Cardiac fibroblast (primary cell): ENCODE data around the gene SUPT3H.
"Not testable (repeated sequence)": the region's sequence is repeated elsewhere in the genome, so short reads cannot be mapped to it uniquely, and the experiment has no call there.

Experiments used
- DNase-seq, 2 donors: peaks; one replicate each; pipeline versions ENCODE4 v3.0.0 to v3.0.0-alpha.2; 2010; ENCODE audit warnings: low read depth in 2 of 2
- H3K4me3 ChIP-seq, 2 donors: replicated peaks in 1 of 2; 1 replicate in 1 of 2; 2 replicates in 1 of 2; pipeline ENCODE4 v1.5.1; 2011; ENCODE audit warnings: low read depth in 2 of 2, low read length in 2 of 2, mild to moderate bottlenecking in 2 of 2, moderate library complexity in 1 of 2
- CTCF ChIP-seq: IDR thresholded peaks from one replicate; pipeline ENCODE4 v1.5.1; 2011; ENCODE audit warnings: low read depth, mild to moderate bottlenecking, low read length, inconsistent platforms

SUPT3H gene

DNA sequence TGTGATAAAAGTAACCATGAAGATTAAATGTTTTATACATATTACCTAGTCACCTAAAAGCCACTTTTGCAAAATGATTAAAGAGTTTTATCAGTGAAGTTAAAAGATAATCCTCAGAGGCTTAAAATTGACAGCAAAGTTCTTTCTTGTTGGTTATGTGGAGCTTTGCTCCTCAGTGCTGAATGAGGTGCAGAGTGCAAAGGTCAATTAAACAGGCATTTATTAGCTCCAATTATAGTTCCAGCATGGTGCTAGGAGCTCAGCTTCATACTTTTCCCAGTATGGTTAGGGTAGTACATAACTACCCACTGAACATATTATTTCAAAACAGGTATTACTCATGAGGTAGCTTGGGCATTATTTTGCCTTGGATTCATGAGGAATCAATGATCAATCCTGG is 463.6 kb downstream of the SUPT3H start:
- H3K4me3 ChIP-seq: no peak overlapping the region
- no peak for TF ChIP-seq CTCF
- no peak for DNase-seq

DNA sequence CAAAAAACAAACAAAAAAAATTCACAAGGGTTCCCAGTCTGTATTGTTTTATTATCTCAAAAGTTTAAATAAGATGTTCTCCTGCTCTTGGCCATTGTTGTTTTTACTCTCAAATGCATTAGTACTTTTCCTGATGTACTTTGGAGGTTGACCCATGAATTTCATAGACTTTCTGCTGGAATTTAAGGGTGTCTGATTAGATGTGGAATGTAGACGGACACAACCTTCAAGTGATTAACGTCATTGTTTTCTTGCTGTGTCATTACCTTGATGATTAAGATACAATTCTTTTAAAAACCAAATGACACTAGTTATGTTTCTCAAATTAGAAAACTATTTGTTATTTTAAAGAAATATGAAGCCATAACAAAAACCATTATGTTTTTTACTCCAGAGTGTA is 471.0 kb downstream of the SUPT3H start:
- no peak for TF ChIP-seq CTCF
- no peak overlapping the region for H3K4me3 ChIP-seq
- DNase-seq: peak in 1 of 2 donors; percentile 14

DNA sequence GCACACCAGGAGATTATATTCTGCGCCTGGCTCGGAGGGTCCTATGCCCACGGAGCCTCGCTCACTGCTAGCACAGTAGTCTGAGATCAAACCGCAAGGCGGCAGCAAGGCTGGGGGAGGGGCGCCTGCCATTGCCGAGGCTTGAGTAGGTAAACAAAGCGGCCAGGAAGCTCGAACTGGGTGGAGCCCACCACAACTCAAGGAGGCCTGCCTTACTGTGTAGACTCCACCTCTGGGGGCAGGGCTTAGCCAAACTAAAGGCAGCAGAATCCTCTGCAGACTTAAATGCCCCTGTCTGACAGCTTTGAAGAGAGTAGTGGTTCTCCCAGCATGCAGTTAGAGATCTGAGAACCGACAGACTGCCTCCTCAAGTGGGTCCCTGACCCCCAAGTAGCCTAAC is 477.4 kb downstream of the SUPT3H start:
- not testable (repeated sequence) for DNase-seq, H3K4me3 ChIP-seq

DNA sequence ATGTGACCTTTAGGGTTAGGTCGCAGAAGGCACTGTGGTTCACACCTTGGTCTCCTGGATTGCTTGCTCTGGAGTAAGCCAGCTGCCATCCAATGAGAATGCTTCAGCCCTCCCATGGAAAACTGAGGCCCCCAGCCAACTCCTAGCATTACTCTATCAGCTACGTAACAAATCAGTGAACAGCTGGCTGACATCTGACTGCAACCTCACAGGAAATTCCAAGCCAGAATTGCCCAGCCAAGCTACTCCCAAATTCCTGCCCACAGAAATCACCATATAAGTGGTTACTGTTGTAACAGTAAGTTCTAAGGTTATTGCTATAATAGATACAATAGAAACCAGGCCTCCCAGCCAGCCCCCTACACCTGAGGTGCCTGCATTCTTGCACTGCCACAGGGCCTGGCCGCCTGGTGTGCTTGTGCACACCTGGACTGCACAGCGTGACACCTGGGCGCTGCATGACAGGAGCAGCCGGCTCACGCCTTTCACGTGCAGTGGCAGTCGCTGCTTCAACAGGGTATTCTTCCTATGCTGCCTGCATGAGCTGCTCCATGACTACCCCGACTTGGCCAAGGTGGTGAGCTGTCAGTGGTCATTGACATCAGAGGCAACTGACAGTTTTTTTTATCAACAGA is 479.3 kb downstream of the SUPT3H start:
- H3K4me3 ChIP-seq: no peak overlapping the region
- TF ChIP-seq CTCF: no peak
- DNase-seq: peak; percentile 88 to 89

- no peak overlapping the region for H3K4me3 ChIP-seq
- no peak for TF ChIP-seq CTCF
- DNase-seq: peak; percentile 6 to 50
Measured at GRCh38 chr6:44897316-44897715, 480.4 kb downstream of the SUPT3H start.

DNA sequence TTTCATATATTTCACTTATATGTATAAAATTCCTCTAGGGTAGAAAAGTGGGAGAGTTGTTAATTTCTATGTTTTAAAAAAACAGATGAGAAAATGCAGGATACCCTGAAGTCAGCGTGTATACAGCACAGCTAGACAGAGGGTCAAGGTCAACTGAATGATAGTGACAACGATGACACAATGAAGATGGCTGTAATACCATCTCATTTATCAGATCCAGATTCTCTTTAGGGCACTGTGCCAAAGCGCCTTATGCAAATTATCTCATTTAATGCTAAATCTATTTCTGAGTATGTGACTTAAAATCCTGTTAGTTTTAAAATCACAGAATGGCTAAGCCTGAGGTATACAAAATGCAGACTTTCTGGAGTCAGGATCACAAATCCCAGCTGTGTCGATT is 481.0 kb downstream of the SUPT3H start:
- no peak overlapping the region for H3K4me3 ChIP-seq
- TF ChIP-seq CTCF: no peak
- DNase-seq: no peak

DNA sequence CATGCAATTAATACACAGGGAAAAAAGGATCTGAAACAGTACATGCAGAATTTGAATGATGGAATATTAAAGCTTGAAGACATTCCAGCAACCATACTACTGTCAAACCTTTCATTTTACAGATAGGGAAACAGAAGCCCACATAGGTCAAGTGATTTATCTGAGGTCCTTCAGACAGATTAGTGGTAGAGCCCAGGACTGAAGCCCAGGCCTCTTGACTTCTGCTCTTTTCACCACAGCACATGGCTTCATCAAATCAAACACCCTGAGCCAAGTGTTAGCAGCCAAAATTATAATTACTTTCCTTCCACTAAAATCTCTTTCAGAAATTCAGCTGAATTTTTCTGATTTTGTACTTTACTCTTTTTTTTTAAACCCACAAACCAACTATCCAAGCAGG is 485.2 kb downstream of the SUPT3H start:
- TF ChIP-seq CTCF: no peak
- DNase-seq: peak in 1 of 2 donors; percentile 18
- H3K4me3 ChIP-seq: no peak overlapping the region

- H3K4me3 ChIP-seq, DNase-seq: not testable (repeated sequence)
Measured at GRCh38 chr6:44879071-44879470, 498.7 kb downstream of the SUPT3H start.

GRCh38 chr6:44876638-44877037 is 501.1 kb downstream of the SUPT3H start:
- H3K4me3 ChIP-seq, DNase-seq: not testable (repeated sequence)
